Measurements from ENCODE around the gene HMG20A. TPM values are rescaled to one million over a fixed set of nuclear protein-coding genes. Genes with fewer than 3 reads are reported as not detected.

HMG20A gene
- total RNA-seq, 3 donors from 2014 or later (not counting 1 experiment from before 2014, with no cell fraction given) = 48.4 to 71.0 (median 53.9) TPM

- Histone ChIP-seq H3K4me1 (ENCODE audit: control insufficient read depth, insufficient read depth, low read length) (no peaks in the 10 kb centered on the region), H3K4me3 (ENCODE audit: low read length) (no peak overlapping the region), H3K36me3 (ENCODE audit: control insufficient read depth, insufficient read depth, low read length) (peaks cover 62% of the 10 kb centered on the region), H3K27me3 (ENCODE audit: control insufficient read depth, insufficient read depth, low read length) (no peaks in the 10 kb centered on the region), H3K27ac (ENCODE audit: low read length) (no peak overlapping the region), H3K9me3 (ENCODE audit: control insufficient read depth, insufficient read depth, low read length) (no peaks in the 10 kb centered on the region)
- no peak for TF ChIP-seq CTCF (IDR thresholded peaks at IDR 0.05)
- intact Hi-C loops (cut with micrococcal nuclease) = no loop called here
- H3K9me3 Mint-ChIP-seq = no peaks in the 10 kb centered on the region
- ATAC-seq (no peak), DNase-seq (no peak)
- no peaks in the 10 kb centered on the region for H3K4me1 Mint-ChIP-seq
- WGBS (ENCODE audit: insufficient coverage) = no CpG with 5 or more reads among the region's 1 CpG
- H3K36me3 Mint-ChIP-seq = peaks cover 28% of the 10 kb centered on the region
- H3K4me3 Mint-ChIP-seq = no peak overlapping the region
- no peak overlapping the region for H3K27ac Mint-ChIP-seq
- H3K27me3 Mint-ChIP-seq (ENCODE audit: low read depth in 2 of 2) = no peaks in the 10 kb centered on the region
Measured at GRCh38 chr15:77476995-77477394, 56.3 kb downstream of the HMG20A start.

- ATAC-seq = no peak
- TF ChIP-seq CTCF (IDR thresholded peaks at IDR 0.05) = no peak
- intact Hi-C loops (cut with micrococcal nuclease) = no loop called here
- Histone ChIP-seq H3K27ac (ENCODE audit: low read length) (no peak overlapping the region), H3K4me1 (ENCODE audit: control insufficient read depth, insufficient read depth, low read length) (no peaks in the 10 kb centered on the region), H3K27me3 (ENCODE audit: control insufficient read depth, insufficient read depth, low read length) (no peaks in the 10 kb centered on the region), H3K36me3 (ENCODE audit: control insufficient read depth, insufficient read depth, low read length) (peaks cover 56% of the 10 kb centered on the region), H3K4me3 (ENCODE audit: low read length) (no peak overlapping the region), H3K9me3 (ENCODE audit: control insufficient read depth, insufficient read depth, low read length) (no peaks in the 10 kb centered on the region)
- no peaks in the 10 kb centered on the region for H3K27me3 Mint-ChIP-seq (ENCODE audit: low read depth in 2 of 2)
- over 99% methylated on average over 8 of the region's 8 CpGs for WGBS (ENCODE audit: insufficient coverage)
- H3K4me1 Mint-ChIP-seq = no peaks in the 10 kb centered on the region
- H3K27ac Mint-ChIP-seq = no peak overlapping the region
- no peaks in the 10 kb centered on the region for H3K9me3 Mint-ChIP-seq
- no peak for DNase-seq
- no peak overlapping the region for H3K4me3 Mint-ChIP-seq
- peaks cover 21% of the 10 kb centered on the region for H3K36me3 Mint-ChIP-seq
Measured at GRCh38 chr15:77478051-77478450, 57.4 kb downstream of the HMG20A start.

DNA sequence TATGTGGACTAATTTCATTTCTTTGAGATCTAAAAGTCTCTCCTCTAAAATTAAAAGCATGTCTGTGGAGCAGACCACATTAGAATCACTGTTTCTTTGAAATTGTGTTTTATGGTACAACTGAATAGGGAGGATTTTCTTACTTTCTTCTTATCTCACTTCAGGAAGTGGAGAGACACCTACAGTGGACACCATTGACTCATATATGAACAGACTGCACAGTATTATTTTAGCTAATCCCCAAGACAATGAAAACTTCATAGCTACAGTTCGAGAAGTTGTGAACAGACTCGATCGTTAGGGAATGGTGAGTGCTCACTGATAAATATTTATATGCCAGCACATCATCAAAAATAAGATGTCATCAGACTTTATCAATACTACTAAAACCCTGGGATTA, 58.3 kb downstream of the HMG20A start:
- Mint-ChIP-seq H3K4me1 (no peaks in the 10 kb centered on the region), H3K27ac (no peak overlapping the region), H3K4me3 (no peak overlapping the region), H3K27me3 (ENCODE audit: low read depth in 2 of 2) (no peaks in the 10 kb centered on the region), H3K36me3 (peaks cover 20% of the 10 kb centered on the region), H3K9me3 (no peaks in the 10 kb centered on the region)
- H3K4me3 ChIP-seq (ENCODE audit: low read length) = no peak overlapping the region
- intact Hi-C loops (cut with micrococcal nuclease) = no loop called here
- 100% methylated on average over 3 of the region's 3 CpGs for WGBS (ENCODE audit: insufficient coverage)
- no peak for ATAC-seq
- no peaks in the 10 kb centered on the region for H3K27me3 ChIP-seq (ENCODE audit: control insufficient read depth, insufficient read depth, low read length)
- no peaks in the 10 kb centered on the region for H3K9me3 ChIP-seq (ENCODE audit: control insufficient read depth, insufficient read depth, low read length)
- no peak for DNase-seq
- H3K36me3 ChIP-seq (ENCODE audit: control insufficient read depth, insufficient read depth, low read length) = peaks cover 58% of the 10 kb centered on the region
- no peaks in the 10 kb centered on the region for H3K4me1 ChIP-seq (ENCODE audit: control insufficient read depth, insufficient read depth, low read length)
- H3K27ac ChIP-seq (ENCODE audit: low read length) = no peak overlapping the region
- TF ChIP-seq CTCF (IDR thresholded peaks at IDR 0.05) = no peak

GRCh38 chr15:77480859-77481633, 60.4 kb downstream of the HMG20A start:
- H3K27ac Mint-ChIP-seq = peak overlapping the region in 1 of 2 donors; percentile 13
- H3K27ac ChIP-seq (ENCODE audit: low read length) = no peak overlapping the region

More at GRCh38 chr15:77480859-77481633, 60.4 kb downstream of the HMG20A start:
- no peaks in the 10 kb centered on the region for H3K4me1 ChIP-seq (ENCODE audit: control insufficient read depth, insufficient read depth, low read length)
- 100% methylated on average over 1 of the region's 2 CpGs for WGBS (ENCODE audit: insufficient coverage)
- no peaks in the 10 kb centered on the region for H3K27me3 ChIP-seq (ENCODE audit: control insufficient read depth, insufficient read depth, low read length)
- H3K9me3 Mint-ChIP-seq = no peaks in the 10 kb centered on the region
- H3K4me3 ChIP-seq (ENCODE audit: low read length) = no peak overlapping the region
- no peak for DNase-seq
- H3K9me3 ChIP-seq (ENCODE audit: control insufficient read depth, insufficient read depth, low read length) = no peaks in the 10 kb centered on the region
- ATAC-seq = no peak
- no peaks in the 10 kb centered on the region for H3K4me1 Mint-ChIP-seq
- peaks cover 71% of the 10 kb centered on the region for H3K36me3 ChIP-seq (ENCODE audit: control insufficient read depth, insufficient read depth, low read length)
- H3K27me3 Mint-ChIP-seq (ENCODE audit: low read depth in 2 of 2) = no peaks in the 10 kb centered on the region
- TF ChIP-seq CTCF (IDR thresholded peaks at IDR 0.05) = no peak
- no peak overlapping the region for H3K4me3 Mint-ChIP-seq
- intact Hi-C loops (cut with micrococcal nuclease) = no loop called here
- peaks cover 25% of the 10 kb centered on the region for H3K36me3 Mint-ChIP-seq

Measured in natural killer cell (primary cell).